Epithelial cell of esophagus (primary cell): Measurements from ENCODE around the gene MMEL1.

Experiments
- DNase-seq: peaks from one replicate; pipeline ENCODE4 v3.0.0; 2010; ENCODE audit warnings: low read depth
- H3K4me3 ChIP-seq: 2 replicates; pipeline ENCODE4 v1.5.1; 2011; ENCODE audit warnings: mild to moderate bottlenecking, low read length, control low read depth
- TF ChIP-seq, protein P1 (sequence below): IDR thresholded peaks from 2 replicates; pipeline ENCODE4 v1.5.1; 2011; ENCODE audit warnings: low read depth, mild to moderate bottlenecking, low read length, control low read depth, inconsistent platforms; ENCODE audit not compliant: insufficient read depth; ENCODE audit errors: missing control alignments

Gene MMEL1

DNA sequence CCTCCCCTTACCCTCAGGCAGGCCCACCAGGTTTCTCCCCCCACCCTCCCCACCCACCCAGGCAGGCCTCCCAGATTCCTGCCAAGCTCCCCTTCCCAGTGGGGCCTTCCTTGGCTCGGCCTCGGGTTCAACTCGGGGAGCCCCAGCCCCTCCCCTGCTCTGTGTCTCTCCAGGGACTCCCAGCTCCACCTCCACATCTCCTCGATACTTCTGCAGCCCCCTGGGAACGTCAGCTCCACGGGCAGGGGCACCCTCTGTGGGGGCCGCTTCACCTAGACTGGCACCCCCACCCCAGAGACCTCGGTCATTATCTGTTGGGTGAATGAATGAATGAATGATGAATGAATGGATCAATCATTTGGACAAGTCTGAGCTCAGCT lies 775 bp downstream of the MMEL1 start:
- DNase-seq: no peak
- H3K4me3 ChIP-seq: no peak overlapping the region
- TF ChIP-seq, protein P1, sequence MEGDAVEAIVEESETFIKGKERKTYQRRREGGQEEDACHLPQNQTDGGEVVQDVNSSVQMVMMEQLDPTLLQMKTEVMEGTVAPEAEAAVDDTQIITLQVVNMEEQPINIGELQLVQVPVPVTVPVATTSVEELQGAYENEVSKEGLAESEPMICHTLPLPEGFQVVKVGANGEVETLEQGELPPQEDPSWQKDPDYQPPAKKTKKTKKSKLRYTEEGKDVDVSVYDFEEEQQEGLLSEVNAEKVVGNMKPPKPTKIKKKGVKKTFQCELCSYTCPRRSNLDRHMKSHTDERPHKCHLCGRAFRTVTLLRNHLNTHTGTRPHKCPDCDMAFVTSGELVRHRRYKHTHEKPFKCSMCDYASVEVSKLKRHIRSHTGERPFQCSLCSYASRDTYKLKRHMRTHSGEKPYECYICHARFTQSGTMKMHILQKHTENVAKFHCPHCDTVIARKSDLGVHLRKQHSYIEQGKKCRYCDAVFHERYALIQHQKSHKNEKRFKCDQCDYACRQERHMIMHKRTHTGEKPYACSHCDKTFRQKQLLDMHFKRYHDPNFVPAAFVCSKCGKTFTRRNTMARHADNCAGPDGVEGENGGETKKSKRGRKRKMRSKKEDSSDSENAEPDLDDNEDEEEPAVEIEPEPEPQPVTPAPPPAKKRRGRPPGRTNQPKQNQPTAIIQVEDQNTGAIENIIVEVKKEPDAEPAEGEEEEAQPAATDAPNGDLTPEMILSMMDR: no peak

DNA sequence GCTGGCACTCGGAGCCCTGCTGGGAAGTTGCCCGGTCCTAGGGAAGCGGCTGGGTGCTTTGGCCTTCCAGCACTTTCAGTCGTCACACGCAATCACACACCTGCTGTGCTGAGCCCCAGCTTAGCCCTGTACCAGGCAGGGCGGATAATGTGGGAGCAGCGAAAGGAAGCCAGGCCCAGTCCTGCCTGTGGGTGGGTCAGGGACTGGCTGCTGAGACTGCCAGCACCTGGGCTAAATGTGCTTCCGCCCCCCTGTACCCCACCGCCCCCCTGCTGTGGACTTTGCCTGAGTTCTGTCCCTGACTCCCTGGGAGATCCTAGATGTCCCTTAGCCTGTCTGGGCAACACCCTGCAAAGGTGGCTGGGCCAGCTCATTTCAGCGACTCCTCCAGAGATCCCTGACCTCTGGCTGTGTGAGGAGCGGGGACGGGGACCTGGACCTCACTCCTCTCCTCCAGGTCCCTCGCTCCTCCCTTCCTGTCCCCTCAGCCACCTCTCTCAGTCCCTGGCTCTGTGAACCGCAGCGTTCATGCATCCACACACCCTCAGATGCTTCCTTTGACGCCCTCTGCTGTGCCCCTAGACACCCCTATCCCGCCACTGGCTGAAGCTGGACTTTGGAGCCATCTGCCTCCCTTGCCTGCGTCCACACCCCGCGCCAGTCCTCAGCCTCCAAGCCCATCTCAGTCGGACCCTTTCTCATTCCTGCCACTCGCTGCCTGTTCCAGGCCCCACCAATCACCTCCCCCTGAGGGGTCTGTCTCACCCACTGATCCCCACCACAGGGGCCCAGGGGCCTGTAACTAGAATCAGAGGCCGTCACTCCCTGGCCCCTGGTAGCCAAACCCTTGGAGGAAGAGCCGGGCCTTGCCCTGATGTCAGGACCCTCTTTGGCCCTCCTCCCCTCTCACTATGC lies 1.4 kb downstream of the MMEL1 start:
- H3K4me3 ChIP-seq: no peak overlapping the region
- TF ChIP-seq, protein P1: no peak
- DNase-seq: no peak

DNA sequence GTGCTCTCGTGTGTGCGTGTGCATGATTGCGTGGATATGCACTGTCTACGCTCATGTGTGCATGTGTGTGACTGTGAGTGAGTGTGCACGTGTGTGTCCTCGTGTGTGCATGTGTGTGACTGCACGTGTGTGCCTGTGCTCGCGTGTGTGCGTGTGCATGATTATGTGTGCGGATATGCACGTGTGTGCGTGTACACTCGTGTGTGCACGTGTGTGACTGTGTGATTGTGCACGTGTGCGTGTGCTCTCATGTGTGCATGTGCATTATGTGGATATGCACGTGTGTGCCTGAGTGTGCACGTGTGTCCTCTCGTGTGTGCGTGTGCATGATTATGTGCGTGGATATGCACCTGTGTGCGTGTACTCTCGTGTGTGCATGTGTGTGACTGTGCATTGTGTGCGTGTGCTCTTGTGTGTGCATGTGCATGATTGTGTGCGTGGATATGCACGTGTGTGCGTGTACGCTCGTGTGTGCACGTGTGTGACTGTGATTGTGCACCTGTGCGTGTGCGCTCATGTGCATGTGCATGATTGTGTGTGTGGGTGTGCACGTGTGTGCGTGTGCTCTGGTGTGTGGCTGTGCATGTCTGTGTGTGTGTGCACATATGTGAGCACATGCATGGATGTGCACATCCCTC lies 2.2 kb downstream of the MMEL1 start:
- H3K4me3 ChIP-seq: no peak overlapping the region
- no peak for DNase-seq
- TF ChIP-seq, protein P1: no peak

DNA sequence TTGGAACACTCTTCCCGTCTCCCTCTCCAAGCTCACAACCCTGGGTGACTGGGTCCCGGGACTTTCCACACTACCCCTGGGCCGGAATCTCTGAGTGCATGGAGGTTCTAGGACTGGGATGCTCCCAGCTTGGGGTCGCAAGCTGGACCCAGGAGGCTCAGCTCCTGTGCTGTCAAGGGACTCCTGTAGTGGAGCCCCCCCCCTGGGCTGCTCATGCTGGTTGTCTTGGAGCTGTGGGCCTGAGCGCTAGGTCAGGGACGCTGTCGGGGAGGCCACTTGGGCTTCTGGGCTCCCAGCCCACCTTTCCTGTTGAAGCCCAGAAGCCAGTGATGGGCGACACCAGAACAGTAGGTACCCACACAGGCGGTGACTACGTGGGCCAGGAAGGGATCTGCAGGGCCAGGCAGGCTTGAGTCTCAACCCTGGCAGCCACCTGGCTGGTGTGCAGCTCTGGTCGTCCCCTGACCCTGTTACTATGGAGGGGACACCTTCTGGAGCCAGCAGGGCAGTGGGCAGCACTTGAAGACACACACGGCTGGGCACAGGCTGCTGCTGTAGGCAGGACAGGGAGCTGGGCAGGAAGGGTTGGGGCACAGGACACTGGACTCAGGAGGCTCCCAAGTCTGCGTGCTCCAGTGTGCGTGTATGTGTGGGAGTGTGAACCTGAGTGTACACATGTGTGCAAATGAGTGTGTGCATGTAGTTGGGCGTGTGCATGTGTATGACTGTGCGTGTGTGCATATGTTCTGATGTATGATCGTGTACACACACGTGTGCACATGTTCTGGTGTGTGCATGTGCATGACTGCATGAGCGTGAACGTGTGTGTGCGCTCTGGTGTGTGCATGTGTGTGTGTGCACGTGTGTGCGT lies 3.0 kb downstream of the MMEL1 start:
- TF ChIP-seq, protein P1: no peak
- DNase-seq: no peak
- no peak overlapping the region for H3K4me3 ChIP-seq

DNA sequence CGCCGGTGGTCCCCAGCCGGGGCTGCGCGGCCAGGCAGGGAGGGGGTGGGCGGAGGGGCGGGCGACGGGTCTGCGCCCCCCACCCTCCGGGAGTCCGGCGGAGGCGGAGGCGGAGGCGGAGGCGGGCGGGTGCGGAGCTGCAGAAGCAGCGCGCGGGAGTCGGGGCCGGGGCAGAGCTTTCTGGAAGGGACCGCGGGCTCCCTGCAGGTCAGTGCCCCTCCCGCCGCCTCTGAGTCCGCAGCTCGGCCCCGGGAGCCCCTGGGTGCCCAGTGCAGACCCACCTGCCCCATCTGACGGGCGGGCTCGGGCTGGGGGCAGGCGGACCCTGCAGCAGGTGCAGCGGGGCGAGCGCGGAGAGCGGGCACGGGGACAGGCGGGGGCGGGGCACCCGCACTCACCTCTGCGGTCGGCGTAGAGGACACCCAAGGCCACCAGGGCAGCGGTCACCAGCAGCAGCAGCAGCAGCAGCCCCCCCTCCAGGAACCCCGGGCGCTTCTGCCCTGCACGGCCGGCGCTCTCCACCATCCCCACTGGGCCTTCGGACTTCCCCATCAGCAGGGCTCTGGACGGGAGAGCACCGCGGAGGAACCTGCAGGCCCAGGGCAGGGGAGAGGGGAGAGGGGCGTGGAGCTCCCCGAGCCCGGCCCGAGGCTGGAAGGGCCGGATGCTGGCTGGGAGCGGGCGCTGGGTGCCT lies 3.7 kb downstream of the MMEL1 start:
- H3K4me3 ChIP-seq: no peak overlapping the region
- no peak for DNase-seq
- TF ChIP-seq, protein P1: no peak

DNA sequence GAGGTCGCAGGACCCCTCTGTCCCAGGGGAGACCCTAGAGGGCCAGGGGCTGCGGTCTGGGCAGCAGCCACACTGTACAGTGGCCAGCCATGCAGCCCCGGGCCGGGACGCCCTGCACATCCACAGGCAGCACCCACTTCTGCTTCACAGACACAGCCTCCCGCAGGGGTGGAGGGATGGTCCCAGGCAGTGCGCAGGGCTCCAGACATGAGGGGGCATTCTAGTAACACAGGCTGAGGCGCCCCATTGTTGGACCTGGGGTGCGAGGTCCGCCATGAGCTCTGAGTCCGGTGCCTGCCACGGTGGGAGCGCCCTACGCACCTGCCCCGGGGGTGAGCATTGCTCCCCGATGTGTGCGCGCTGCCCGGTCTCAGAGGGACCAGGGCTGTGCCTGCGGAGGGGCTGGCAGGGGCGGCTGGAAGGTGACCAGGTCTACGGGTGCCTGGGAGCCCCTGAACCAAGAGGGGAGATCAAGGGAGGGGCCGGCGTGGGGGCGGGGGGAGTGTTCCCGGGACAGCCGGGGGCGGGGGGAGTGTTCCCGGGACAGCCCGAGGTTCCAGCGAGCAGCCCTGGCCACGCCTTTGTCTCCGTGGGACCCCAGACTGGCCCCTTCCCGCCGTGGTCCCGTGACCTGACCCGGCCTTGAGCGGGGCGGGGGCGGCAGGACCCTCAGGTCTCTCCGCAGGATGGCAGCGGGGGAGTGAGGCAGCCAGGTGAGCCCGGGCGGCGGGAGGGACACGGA lies 4.5 kb downstream of the MMEL1 start:
- no peak for DNase-seq
- TF ChIP-seq, protein P1: no peak
- H3K4me3 ChIP-seq: no peak overlapping the region
